Sigmoid colon (tissue), 7 donors: ENCODE measurements around the gene C3orf70. TPM values are rescaled to one million over a fixed set of nuclear protein-coding genes. Genes with fewer than 3 reads are reported as not detected.

Experiments used
- DNase-seq: peaks from one replicate; pipeline ENCODE4 v3.0.0-alpha.2; 2019
- H3K27ac ChIP-seq, 4 donors: fragments of 200-600 bp; sonication (generic); one replicate each; pipeline ENCODE4 v1.5.1; 2016 to 2019; ENCODE audit warnings: mild to moderate bottlenecking in 1 of 4
- H3K27me3 ChIP-seq, 3 donors: fragments of 200-600 bp; sonication (generic); one replicate each; pipeline ENCODE4 v1.5.1; 2019; ENCODE audit warnings: mild to moderate bottlenecking in 1 of 3
- H3K36me3 ChIP-seq, 4 donors: fragments of 200-600 bp; sonication (generic); one replicate each; pipeline ENCODE4 v1.5.1; 2016 to 2019
- H3K4me1 ChIP-seq, 4 donors: fragments of 200-600 bp; sonication (generic); one replicate each; pipeline ENCODE4 v1.5.1; 2017 to 2019
- H3K4me3 ChIP-seq, 4 donors: fragments of 200-600 bp; sonication (generic); one replicate each; pipeline ENCODE4 v1.5.1; 2017 to 2019; ENCODE audit warnings: mild to moderate bottlenecking in 2 of 4, moderate library complexity in 1 of 4
- H3K9me3 ChIP-seq, 4 donors: fragments of 200-600 bp in 3 of 4; sonication (generic) in 3 of 4; one replicate each; pipeline versions ENCODE4 v1.5.1 to v1.6.1; 2013 to 2019
- EP300 ChIP-seq, 4 donors: sonication (generic); formaldehyde crosslinking; IDR thresholded peaks; one replicate each; pipeline ENCODE4 v1.6.1; 2017; ENCODE audit warnings: antibody characterized with exemption in 4 of 4
- POLR2A ChIP-seq, 2 donors: fragments of 450-650 bp; IDR thresholded peaks; one replicate each; pipeline ENCODE4 v1.6.1; 2016; ENCODE audit warnings: antibody characterized with exemption in 2 of 2, mild to moderate bottlenecking in 2 of 2, moderate library complexity in 2 of 2
- POLR2AphosphoS5 ChIP-seq, 4 donors: sonication (generic); formaldehyde crosslinking; IDR thresholded peaks; one replicate each; pipeline ENCODE4 v1.6.1; 2017; ENCODE audit warnings: antibody characterized with exemption in 4 of 4
- WGBS, 2 donors: extraction: QIAGEN DNeasy Blood & Tissue Kit; methylation state at CpG; one replicate each; pipeline ENCODE4 v1.1.7; 2013; 5-methylcytosine and 5-hydroxymethylcytosine counted together
- intact Hi-C: fragments of 100-400 bp; cut with DNase I; formaldehyde crosslinking; loops from one replicate; pipeline ENCODE4 v1.15.1; 2023
- polyA plus RNA-seq, 3 donors: library from polyadenylated mRNA; stranded (reverse); fragments of 200-250 nt; gene quantifications; one replicate each; pipeline ENCODE4 v1.2.3, GENCODE V29; 2013
- total RNA-seq, 4 donors: library from RNA; depleted of rRNA; stranded (reverse); fragments of >200 nt; gene quantifications; one replicate each; pipeline ENCODE4 v1.1.0, GENCODE V29; 2016
- TF ChIP-seq, protein P1 (sequence below), 4 experiments: fragments of 450-650 bp in 3 of 4; fragments of 200-600 bp in 1 of 4; IDR thresholded peaks; one replicate each; pipeline ENCODE4 v1.5.1; 2016 to 2019; ENCODE audit warnings: antibody characterized with exemption in 4 of 4, mild to moderate bottlenecking in 3 of 4, moderate library complexity in 2 of 4
- donor health status: healthy with polysubstance abuse.
- donor health status: Bipolar disorder and iron deficiency.
- donor health status: healthy.

C3orf70 gene
- total RNA-seq (10 to 100 TPM; 26.0 to 52.3 (median 38.7) TPM), polyA plus RNA-seq (1 to 10 TPM; 2.4 to 4.2 (median 3.5) TPM)

- TF ChIP-seq EP300 (IDR thresholded peaks at IDR 0.05), result no peak
- peak; percentile 25 to 77 (median 51) for TF ChIP-seq POLR2AphosphoS5 (IDR thresholded peaks at IDR 0.05)
- peak in 1 of 2 donors; percentile 20 for TF ChIP-seq POLR2A (IDR thresholded peaks at IDR 0.05)
- TF ChIP-seq, protein P1, sequence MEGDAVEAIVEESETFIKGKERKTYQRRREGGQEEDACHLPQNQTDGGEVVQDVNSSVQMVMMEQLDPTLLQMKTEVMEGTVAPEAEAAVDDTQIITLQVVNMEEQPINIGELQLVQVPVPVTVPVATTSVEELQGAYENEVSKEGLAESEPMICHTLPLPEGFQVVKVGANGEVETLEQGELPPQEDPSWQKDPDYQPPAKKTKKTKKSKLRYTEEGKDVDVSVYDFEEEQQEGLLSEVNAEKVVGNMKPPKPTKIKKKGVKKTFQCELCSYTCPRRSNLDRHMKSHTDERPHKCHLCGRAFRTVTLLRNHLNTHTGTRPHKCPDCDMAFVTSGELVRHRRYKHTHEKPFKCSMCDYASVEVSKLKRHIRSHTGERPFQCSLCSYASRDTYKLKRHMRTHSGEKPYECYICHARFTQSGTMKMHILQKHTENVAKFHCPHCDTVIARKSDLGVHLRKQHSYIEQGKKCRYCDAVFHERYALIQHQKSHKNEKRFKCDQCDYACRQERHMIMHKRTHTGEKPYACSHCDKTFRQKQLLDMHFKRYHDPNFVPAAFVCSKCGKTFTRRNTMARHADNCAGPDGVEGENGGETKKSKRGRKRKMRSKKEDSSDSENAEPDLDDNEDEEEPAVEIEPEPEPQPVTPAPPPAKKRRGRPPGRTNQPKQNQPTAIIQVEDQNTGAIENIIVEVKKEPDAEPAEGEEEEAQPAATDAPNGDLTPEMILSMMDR (IDR thresholded peaks at IDR 0.05), result no peak
- 0% methylated on average over 113 of the region's 113 CpGs for WGBS, 2 donors
- DNase-seq, result peak; percentile 85
- Histone ChIP-seq H3K36me3 (no peaks in the 10 kb centered on the region), H3K27ac (peak within 1 kb of the TSS; percentile 90 to 95 (median 94)), H3K9me3 (no peaks in the 10 kb centered on the region), H3K4me3 (peak within 1 kb of the TSS; percentile 71 to 90 (median 84)), H3K27me3 (no peaks in the 10 kb centered on the region), H3K4me1 (peaks cover 0 to 38% (median 27%) of the 10 kb centered on the region in 4 donors)
- intact Hi-C loops, result loop anchor here (5.0 kb wide), 1 partner anchor 65 kb away; no protein-coding TSS in a partner anchor
Measured at GRCh38 chr3:185152410-185153170, at the start of gene C3orf70. C3orf70 (minus strand) TSS chr3:185153060; CDS start chr3:185152823, 237 bp downstream.

GRCh38 chr3:185200639-185201038, 47.8 kb upstream of the C3orf70 start:
- intact Hi-C loops, result no loop called here
- H3K36me3 ChIP-seq, result peaks cover 0 to 7% (median 0%) of the 10 kb centered on the region in 4 donors
- TF ChIP-seq, protein P1 (IDR thresholded peaks at IDR 0.05), result no peak
- no peak for TF ChIP-seq POLR2A (IDR thresholded peaks at IDR 0.05)
- TF ChIP-seq POLR2AphosphoS5 (IDR thresholded peaks at IDR 0.05), result no peak
- TF ChIP-seq EP300 (IDR thresholded peaks at IDR 0.05), result no peak
- H3K27ac ChIP-seq, result no peak overlapping the region
- no peaks in the 10 kb centered on the region for H3K4me1 ChIP-seq
- 92% methylated on average over 5 of the region's 5 CpGs for WGBS, 2 donors
- no peak overlapping the region for H3K4me3 ChIP-seq
- no peak for DNase-seq
- no peaks in the 10 kb centered on the region for H3K9me3 ChIP-seq
- H3K27me3 ChIP-seq, result no peaks in the 10 kb centered on the region

GRCh38 chr3:185199671-185200070, 46.8 kb upstream of the C3orf70 start:
- Histone ChIP-seq H3K9me3 (no peaks in the 10 kb centered on the region), H3K4me3 (no peak overlapping the region), H3K4me1 (no peaks in the 10 kb centered on the region), H3K36me3 (peaks cover 0 to 7% (median 0%) of the 10 kb centered on the region in 4 donors), H3K27me3 (no peaks in the 10 kb centered on the region), H3K27ac (no peak overlapping the region)
- 91 to 95% methylated on average over 5 of the region's 5 CpGs for WGBS, 2 donors
- TF ChIP-seq, protein P1 (IDR thresholded peaks at IDR 0.05), result no peak
- TF ChIP-seq POLR2AphosphoS5 (IDR thresholded peaks at IDR 0.05) (no peak), POLR2A (IDR thresholded peaks at IDR 0.05) (no peak), EP300 (IDR thresholded peaks at IDR 0.05) (no peak)
- DNase-seq, result no peak
- intact Hi-C loops, result no loop called here

GRCh38 chr3:185199206-185199605, 46.3 kb upstream of the C3orf70 start:
- no peak for DNase-seq
- Histone ChIP-seq H3K36me3 (peaks cover 0 to 7% (median 0%) of the 10 kb centered on the region in 4 donors), H3K4me3 (no peak overlapping the region), H3K9me3 (no peaks in the 10 kb centered on the region), H3K27ac (no peak overlapping the region), H3K4me1 (no peaks in the 10 kb centered on the region), H3K27me3 (no peaks in the 10 kb centered on the region)
- intact Hi-C loops, result no loop called here
- no peak for TF ChIP-seq POLR2A (IDR thresholded peaks at IDR 0.05)
- TF ChIP-seq POLR2AphosphoS5 (IDR thresholded peaks at IDR 0.05), result no peak
- TF ChIP-seq, protein P1 (IDR thresholded peaks at IDR 0.05), result no peak
- TF ChIP-seq EP300 (IDR thresholded peaks at IDR 0.05), result no peak
- 94 to 96% methylated on average over 4 of the region's 4 CpGs for WGBS, 2 donors
